Ammon's horn (tissue), 1 donor: ENCODE data around the gene KISS1R.
"Not testable (repeated sequence)": the region's sequence is repeated elsewhere in the genome, so short reads cannot be mapped to it uniquely, and the experiment has no call there.

ENCODE experiments used
- DNase-seq: peaks from one replicate; pipeline ENCODE4 v3.0.0-alpha.2; 2016; ENCODE audit warnings: low spot score

The KISS1R gene

GRCh38 chr19:917323-918151 is at the start of gene KISS1R:
Gene KISS1R, plus strand, starts transcription at chr19:917333. Its CDS starts 170 bp downstream, at chr19:917503.
- no peak for DNase-seq

- no peak for DNase-seq
Measured at GRCh38 chr19:867855-868457, 49.2 kb upstream of the KISS1R start.

- DNase-seq, result no peak
Measured at GRCh38 chr19:868458-869244, 48.5 kb upstream of the KISS1R start.

- DNase-seq, result no peak
Measured at GRCh38 chr19:869245-870177, 47.6 kb upstream of the KISS1R start.

- no peak for DNase-seq
Measured at GRCh38 chr19:870314-870713, 46.8 kb upstream of the KISS1R start.

- DNase-seq, result peak; percentile 72
Measured at GRCh38 chr19:870963-871401, 46.2 kb upstream of the KISS1R start.

GRCh38 chr19:871446-872265 is 45.5 kb upstream of the KISS1R start:
- DNase-seq, result peak; percentile 49

- no peak for DNase-seq
Measured at GRCh38 chr19:872266-872951, 44.7 kb upstream of the KISS1R start.

- no peak for DNase-seq
Measured at GRCh38 chr19:873084-873483, 44.0 kb upstream of the KISS1R start.

- no peak for DNase-seq
Measured at GRCh38 chr19:873561-874041, 43.5 kb upstream of the KISS1R start.

- no peak for DNase-seq
Measured at GRCh38 chr19:875265-875879, 41.8 kb upstream of the KISS1R start.

- no peak for DNase-seq
Measured at GRCh38 chr19:876089-876488, 41.0 kb upstream of the KISS1R start.

GRCh38 chr19:876780-877314 is 40.3 kb upstream of the KISS1R start:
- DNase-seq, result no peak

GRCh38 chr19:877992-878660 is 39.0 kb upstream of the KISS1R start:
- not testable (repeated sequence) for DNase-seq

- peak; percentile 38 for DNase-seq
Measured at GRCh38 chr19:878751-879561, 38.2 kb upstream of the KISS1R start.

GRCh38 chr19:879711-880438 is 37.3 kb upstream of the KISS1R start:
- DNase-seq, result no peak
